GM21423 (cell line): Measurements from ENCODE around the gene SCAMP4.

Source experiments
- ATAC-seq: cut with Tn5 transposase; IDR thresholded peaks from one replicate; pipeline ENCODE4 v1.9.1; 2021; ENCODE audit warnings: mild to moderate bottlenecking, moderate library complexity; ENCODE audit not compliant: unreplicated experiment

The SCAMP4 gene

DNA sequence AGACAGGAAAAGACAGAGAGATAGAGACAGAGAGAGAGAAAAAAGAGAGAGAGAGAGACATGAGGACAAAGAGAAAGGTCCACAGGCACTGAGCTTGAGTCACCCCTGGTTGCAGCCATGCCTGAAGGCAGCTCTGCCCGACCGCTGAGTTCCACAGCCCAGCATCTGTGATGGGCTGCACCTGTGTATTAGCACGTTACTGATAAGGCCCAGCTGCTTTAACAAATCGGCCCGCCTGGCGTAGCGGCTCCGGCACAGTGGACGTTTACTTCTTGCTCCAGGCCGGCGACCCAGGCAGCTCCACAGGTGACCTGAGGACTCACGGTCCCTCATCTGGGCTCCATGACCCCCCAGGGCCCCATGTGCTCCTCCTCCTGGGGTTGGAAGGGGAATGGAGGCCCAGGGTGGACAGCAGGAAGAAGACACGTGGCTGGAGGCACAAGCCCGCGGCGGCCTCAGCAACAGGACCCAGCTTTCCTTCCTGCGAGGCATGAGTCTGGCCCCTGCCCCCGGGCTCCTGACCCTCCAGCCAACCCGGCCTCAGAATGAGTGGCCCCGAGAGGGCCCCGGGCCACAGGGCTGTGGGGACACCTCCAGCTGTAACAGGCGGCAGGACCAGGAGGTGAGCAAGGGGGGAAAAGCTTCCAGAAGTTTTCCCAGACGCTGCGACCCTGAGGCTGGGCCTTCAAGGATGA lies 31.9 kb downstream of the SCAMP4 start:
- no peak for ATAC-seq

DNA sequence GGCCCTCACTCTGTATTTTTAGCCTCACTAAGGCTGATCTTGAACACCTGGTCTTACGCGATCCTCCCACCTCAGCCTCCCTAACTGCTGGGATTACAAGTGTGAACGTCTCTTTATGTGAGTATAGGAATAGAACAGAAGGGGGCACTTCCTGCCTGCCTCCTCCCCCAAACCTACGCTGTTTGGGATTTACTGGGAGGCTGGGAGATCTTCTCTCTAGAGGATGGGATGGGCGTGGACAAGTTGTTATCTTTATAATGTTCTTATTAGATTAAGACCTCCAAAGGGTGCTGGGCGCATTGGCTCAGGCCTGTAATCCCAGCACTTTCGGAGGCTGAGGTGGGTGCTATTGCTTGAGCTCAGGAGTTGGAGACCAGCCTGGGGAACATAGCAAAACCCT lies 32.9 kb downstream of the SCAMP4 start:
- ATAC-seq = no peak

DNA sequence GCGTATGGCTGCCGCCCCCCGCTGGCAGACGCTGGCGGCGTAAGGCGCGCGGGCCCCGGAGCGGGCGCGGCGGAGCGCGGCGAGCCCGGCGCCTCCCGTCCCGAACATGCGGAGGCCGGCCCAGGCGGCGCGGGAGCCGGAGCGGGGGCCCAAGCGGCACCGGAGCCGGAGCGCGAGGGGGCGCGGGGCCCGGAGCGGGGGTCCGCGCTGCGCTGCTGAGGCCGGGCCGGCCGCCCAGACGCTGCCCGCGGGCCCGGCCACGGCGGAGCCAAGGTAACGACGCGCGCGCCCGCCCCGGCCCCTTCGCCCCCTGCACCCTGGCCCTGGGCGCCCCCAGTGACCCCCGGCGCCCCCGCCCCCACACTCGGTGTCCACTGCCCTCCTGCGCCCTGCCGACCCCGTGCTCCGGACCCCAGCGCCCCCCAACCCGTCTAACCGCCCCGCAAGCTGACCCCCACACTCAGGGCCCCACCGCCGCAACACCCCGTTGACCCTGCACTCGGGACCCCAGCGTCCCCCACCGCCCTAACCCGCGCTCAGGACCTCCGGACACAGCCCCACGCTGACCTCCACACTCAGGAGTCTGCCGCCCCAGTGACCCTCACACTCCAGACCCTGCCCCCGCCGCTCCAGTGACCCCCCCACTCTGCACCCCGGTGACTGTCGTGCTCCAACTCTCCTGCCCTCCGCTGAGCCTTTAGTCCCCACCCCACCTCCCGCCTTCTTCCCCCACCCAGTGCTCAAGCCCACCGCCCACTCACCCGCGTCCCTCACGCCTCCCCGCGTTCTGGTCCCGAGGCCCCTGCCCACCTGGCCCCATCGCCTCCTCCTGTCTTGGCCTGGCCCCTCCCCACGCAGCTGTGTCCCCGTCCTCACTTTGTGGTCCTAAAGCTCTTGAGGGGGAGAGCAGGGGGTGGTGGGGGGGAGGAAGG lies 36.2 kb downstream of the SCAMP4 start, which contains the start of gene CSNK1G2:
Gene CSNK1G2 (plus strand): TSS at position 27 of the 932 bp plus-strand sequence. CDS start 28,601 bp downstream, outside the sequence.
- no peak for ATAC-seq

DNA sequence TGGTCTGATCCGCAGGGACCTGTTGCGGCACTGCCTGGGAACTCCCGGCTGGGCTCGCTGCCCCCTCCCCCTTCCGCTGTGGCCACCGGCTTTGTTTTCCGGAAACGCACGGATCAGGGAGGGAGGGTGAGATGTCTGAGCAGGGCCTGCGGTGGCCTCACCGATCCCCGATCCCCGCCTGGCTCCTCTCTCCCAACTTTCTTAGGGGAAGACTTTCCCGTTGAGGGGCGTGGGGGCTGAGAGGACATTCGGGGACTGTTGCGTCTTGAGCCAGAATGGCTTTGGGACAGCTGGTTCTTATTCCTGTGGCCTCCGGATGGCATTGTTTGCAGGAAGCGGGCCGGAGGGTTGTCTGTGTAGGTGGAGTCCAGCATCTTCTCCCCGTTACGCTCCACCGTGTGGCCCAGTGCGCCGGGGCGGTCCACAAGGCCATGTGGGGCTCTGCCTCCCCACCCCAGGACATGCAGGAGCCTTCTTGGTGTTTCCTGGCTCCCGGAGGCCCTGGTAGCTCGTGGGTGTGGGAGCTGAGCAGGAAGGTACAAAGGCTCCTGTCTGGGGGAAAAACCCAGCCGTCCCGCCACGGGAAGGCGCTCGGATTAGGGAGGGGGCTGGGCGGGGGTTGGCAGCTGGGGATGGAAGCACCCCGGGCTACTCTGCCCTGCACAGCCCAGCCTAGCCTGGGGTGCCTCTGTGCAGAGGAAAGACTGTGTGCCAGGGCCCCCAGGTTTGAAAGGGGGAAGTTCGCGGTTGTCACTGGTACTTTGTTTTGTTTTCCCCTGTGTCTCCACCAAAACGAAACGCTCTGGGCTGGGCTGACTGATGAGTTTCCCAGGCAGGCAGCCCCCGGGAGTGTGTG lies 37.1 kb downstream of the SCAMP4 start:
- ATAC-seq = peak; percentile 33

DNA sequence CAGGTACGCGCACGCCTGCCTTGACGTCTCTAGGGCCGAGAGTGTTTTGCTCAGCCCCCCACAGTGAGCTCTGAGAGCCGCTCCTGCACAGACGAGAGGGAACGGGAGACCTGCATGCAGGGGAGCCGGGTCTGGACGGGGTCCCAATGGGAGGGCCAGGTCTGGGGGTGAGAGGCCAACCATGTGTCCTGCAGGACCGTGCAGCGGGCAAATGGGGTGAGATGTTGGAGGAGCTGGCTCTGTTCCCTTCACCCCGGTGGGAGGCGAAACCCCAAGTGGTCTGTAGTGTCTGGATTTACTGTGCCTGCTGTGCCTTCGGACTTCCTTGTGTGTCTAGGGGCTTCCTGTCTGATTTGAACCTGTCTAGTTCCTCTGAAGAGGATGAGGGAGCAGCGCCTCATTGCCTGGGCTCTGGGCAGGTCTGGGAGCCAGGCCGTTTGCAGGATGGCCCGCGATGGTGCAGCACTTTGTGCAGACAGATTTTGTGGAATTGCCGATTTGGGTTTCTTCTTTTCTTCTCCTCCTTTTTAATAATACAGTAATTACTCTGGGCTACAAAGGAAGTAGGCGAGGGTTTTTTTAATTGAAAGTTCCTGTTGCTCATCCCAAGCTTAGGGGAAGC lies 37.8 kb downstream of the SCAMP4 start:
- ATAC-seq = no peak

DNA sequence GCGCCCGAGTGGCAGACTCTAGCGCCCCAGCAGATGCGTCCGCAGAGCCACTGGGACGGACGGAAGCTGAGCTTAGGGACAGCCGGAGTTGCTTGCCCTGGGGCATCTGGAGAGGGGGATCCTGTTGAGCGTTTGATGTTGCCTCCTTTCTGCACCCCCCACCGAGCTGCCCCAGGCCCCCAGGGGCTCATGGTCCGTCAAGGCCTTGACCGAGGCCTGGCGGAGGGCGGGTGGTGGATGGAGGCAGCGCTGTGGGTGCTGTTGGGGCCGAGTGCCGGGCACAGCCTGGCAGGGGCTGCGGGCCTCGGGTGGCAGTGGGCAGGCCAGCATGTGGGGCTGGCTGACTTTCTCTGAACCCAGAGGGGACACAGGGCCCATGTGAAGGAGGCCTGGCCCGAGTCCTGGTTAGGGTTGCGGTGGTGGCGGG lies 38.5 kb downstream of the SCAMP4 start:
- ATAC-seq = no peak

DNA sequence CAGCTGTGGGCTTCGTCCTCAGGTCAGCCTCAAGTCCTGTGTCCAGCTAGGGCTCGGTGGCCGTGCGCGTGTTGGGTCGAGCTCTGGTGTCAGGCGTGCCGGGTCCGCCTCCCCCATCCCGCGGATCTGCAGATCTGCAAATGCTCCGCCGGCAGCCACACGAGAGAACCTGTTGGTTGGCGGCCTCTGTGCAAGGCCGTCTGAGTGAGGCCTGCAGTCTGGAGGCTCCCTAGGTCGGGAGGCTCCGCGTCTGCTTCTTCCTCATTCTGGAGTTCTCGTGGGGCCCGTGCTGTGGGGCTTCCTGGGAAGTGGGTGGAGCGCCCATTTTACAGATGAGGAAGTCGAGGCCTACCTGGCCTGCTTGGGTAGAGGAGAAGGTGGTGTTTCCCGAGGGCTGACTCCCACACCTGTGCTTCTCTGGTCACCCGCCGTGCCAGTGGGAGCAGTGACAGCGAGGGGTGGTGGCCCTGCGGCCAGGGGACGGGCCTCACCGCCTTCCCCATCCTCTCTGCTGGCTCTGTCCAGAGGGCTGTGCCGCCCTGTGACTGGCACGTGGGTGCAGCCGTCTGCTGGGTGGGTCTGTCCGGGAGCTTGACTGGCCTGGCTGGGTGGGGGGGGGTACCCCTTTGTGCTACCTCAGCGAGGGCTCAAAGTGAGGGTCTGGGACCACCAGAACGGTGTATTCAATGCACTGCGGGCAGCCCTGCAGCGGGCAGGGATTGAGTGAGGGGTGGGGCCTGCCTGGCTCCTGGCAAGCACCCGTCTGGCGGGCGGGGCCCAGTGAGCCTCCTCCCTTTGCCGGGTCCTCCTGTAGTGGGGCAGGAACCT lies 39.1 kb downstream of the SCAMP4 start:
- no peak for ATAC-seq

DNA sequence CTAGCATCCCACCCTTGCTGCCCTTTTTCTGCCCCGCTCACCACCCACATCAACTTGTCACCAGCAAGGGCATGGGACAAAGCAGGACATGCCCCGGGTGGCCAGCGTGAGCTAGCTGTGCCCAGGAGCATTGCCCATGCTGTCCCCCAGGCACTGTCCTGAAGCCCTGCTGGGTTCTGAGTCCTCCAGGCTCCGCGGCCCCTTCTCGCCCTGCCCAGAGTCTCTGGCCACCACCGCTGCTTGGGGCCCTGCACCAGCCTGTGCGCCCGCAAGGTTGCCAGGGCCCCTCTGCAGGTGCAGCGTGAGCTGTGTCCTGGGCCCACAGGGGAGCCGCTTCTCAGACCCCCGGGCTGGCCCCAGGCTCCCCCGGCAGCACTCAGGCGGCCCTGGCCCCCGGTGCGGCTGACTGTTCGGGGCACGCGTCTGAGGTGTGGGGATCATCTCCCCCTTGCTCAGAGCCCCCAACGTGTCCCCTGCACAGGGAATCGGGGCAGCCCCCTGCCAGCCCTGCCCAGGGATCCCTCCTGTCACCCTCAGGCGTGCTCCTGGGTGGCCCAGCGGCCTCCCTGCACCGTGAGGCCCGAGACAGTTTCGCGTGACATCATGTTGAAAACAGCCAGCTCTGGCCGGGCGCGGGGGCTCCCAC lies 39.8 kb downstream of the SCAMP4 start:
- ATAC-seq = no peak

DNA sequence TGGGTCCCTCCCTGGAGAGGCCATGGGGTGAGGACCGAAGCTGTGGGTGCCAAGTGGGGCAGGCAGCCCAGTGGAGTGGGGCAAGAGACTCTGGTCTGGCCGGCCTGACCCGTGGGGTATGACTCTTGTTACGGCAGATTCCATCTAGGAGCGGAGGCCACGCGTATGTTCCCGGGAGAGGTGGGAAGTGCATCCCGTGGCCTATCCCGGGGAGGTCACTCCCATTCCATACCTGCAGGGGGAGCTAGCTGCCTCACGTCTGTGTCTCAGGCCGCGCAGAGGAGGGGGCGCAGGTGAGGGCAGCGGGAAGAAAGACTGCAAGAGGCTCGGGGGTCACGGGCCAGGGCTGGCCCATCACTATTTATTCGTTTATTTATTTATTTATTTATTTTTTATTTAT lies 40.7 kb downstream of the SCAMP4 start:
- no peak for ATAC-seq

DNA sequence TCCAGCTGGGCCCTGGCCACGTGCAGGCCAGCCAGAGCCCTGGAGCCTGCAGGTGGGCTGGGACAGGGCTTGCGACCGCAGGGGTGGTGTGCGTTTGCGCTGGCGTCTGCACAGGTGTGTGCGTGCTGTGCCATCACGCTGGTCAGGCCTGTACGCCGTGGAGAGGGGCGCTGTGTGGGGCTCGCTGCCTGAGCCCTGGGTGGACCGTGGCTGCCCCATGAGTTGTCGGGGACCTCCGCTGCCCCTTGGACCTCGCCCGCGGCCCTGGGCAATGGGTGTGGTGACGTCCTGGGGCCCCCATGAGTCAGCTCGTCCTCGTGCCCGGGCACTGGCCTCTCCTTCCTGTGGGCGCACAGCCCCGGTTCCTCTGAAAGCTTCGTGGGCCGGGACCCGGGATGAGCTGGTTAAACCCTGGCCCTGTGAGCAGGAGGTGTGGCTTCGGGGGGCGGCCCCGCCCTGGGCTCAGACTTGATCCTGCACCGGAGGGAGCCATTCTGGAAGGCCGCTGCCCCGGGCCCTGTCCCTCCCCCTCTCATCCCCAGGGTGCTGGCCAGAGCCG lies 42.5 kb downstream of the SCAMP4 start:
- no peak for ATAC-seq

DNA sequence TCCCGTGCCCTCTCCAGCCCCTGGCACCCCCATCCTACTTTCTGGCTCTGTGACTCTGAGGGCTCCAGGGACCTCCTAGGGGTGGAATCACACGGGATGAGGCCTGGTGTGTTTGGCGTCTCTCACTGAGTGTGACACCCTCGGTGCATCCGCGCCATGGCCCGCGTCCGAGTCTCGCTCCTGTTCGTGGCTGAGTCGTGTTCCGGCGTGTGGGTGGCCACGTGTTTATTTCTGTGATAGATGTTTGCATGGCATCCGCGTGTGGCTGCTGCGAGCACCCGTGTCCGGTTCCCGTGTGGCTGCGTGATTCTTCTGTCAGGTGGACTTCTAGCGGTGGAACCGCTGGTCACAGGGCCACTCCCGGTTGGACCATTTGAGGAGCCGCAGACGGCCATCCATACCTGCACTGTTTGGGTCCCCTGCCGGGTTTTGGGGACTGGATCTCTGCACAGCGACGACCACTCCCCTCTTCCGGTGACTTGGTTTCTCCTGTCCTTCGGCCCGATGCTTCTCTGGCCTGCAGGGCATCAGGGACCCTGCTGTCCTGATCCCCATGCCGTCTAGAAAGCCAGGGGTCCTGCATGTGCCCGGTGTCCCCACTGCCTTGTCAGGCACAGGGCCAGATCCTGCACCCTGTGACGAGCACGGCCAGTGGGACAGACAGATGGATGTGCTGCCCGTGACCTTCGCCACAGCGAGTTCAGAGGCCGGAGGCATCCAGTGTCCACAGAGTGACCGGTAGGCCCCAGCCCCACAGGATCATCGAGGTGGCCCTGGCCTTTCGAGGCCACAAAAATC lies 44.3 kb downstream of the SCAMP4 start:
- ATAC-seq = no peak

DNA sequence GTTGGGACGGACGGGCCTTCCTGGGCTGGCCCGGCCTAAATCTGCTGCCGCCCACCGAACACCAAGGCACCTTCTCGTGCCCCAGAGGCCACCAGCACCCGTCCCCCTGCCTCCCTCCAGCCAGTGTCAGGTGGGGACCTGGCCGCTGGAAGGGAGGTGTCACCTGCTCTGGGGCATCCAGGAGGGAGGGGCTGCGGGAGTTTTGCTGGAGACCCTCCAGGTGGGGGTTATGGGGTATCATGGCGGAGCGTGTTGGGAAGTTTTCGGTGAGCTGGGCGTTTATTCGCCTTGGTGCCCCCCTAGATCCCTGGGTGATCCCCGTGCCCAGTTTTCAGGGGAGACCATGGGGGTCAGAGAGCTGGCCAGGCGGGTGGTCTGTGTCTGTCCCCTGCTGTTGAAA lies 45.4 kb downstream of the SCAMP4 start:
- no peak for ATAC-seq

DNA sequence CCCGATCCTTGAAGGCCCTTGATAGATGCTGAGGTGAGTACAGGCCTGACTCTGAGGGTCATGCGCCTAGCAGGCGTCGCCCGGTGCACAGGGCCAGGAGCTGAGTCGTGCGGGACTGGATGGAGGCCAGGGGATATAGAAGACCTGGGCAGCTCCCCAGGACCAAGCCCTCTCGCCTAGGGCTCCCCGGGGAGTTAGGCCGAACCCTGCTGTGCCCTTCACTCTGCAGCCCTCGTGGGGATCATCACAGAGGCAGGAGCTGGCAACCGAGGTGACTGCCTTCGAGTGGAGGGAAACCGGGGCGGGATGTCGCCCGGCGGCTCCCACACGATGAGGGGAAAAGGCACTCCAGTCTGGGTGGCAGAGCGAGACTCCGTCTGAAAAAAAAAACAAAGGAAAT lies 47.4 kb downstream of the SCAMP4 start:
- ATAC-seq = no peak

DNA sequence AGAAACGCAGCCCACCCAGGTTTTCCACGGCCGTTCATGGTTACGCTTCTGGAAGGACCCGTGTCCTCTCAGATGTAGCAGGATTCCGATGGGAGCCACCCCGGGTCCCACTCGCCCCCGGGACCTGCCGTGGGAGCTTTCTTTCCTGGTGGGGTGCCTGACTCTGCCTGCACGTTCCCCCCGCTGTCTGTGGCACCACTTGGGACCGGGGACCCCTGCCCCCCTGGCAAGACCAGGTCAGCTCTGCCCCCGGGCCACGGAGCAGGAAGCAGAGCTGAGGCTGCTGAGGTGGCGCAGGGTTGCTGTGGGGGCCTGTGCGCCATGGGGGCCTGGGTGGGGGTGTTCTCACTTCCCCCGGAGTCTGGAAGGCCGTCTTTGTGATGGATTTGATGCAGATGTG lies 47.8 kb downstream of the SCAMP4 start:
- ATAC-seq = no peak

DNA sequence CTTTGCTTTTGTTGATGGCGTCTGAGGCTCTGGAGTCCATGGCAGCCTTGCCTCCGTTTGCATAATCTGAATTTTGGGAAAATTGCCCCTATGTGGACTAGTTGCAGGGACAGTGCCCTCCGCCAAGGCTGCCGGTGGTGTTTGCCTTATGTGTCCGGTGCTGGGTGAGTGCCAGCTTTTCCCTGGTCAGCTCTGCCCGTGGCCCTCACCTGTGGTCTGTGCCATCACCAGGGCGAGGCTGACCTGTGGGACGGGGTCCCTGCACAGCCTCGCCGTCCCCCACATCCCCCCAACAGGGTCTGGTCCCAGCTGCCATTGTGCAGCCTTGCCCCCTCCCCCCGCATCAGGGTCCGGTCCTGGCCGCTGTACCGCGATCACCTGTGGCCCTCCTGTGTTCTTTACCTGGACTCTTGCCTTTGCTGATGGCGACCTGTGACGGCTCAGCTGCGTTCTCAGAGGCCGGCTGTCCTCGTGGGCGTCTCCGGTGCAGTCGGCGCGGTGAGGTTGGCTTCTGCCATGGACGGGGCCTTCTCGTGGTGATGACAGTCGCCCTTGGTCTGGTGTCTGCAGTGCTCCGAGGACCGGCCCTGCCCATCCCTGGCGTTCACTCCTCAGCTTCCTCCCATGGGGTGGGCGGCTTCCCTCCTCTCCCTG lies 48.4 kb downstream of the SCAMP4 start:
- ATAC-seq = no peak

DNA sequence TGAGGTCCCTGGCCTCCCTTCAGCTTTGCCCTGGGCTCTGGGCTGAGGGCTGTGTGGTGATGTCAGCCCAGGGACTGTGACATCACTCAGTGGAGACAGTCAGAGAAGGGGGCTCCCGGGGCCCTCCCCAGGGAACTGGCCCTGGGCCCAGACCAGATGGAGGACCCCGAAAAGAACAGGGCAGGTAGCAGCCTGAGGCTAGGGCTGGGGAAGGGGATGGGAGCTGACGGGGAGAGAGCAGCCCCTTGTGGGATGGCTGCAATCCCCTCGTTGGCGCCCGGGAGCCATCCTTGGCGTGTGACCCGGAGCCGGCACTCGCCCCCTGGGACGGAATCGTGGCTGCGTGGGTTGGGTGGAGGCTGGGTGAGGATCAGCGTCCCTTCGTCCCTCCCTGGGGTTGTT lies 49.3 kb downstream of the SCAMP4 start:
- ATAC-seq = no peak
